NB4 (cell line): Measurements from ENCODE around the gene TOM1L1.

Source experiments
- DNase-seq: peaks from one replicate; pipeline ENCODE4 v3.0.0; 2010; ENCODE audit warnings: low read depth
- H3K4me3 ChIP-seq: one replicate; pipeline ENCODE4 v1.5.1; 2011; ENCODE audit warnings: mild to moderate bottlenecking, low read depth, low read length, moderate library complexity
- MYC ChIP-seq: IDR thresholded peaks from 2 replicates; pipeline ENCODE4 v1.6.1; 2011; ENCODE audit warnings: low read depth, low read length
- POLR2A ChIP-seq: IDR thresholded peaks from 2 replicates; pipeline ENCODE4 v1.6.1; 2011; ENCODE audit warnings: mild to moderate bottlenecking; ENCODE audit not compliant: insufficient read length; ENCODE audit errors: extremely low read depth
- TF ChIP-seq, protein P1 (sequence below): IDR thresholded peaks from 2 replicates; pipeline ENCODE4 v1.6.1; 2011; ENCODE audit warnings: low read depth, low read length
- TF ChIP-seq, protein P2 (sequence below): IDR thresholded peaks from one replicate; pipeline ENCODE4 v1.5.1; 2012; ENCODE audit warnings: low read depth, low read length

The TOM1L1 gene

DNA sequence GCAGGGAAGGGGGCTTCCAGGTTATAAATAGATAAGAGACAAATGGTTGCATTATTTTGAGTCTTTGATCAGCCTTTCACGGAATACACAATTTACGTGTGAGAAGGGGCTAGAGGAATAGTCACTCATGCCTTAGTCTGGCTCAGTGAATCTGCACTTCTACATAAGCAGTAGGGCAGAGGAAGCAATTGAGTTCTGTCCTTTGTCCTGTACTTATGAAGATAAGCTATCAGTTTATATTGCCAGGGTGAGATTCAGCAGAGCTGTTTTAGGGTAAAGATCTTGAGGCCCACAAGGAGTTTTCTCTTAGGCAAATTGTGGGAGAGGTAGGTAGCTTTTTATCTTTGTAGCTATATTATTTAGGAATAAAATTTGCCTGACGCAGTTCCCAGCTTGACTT is 33.3 kb downstream of the TOM1L1 start:
- TF ChIP-seq, protein P1, sequence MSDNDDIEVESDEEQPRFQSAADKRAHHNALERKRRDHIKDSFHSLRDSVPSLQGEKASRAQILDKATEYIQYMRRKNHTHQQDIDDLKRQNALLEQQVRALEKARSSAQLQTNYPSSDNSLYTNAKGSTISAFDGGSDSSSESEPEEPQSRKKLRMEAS, result no peak
- no peak for TF ChIP-seq POLR2A
- TF ChIP-seq MYC, result no peak
- TF ChIP-seq, protein P2, sequence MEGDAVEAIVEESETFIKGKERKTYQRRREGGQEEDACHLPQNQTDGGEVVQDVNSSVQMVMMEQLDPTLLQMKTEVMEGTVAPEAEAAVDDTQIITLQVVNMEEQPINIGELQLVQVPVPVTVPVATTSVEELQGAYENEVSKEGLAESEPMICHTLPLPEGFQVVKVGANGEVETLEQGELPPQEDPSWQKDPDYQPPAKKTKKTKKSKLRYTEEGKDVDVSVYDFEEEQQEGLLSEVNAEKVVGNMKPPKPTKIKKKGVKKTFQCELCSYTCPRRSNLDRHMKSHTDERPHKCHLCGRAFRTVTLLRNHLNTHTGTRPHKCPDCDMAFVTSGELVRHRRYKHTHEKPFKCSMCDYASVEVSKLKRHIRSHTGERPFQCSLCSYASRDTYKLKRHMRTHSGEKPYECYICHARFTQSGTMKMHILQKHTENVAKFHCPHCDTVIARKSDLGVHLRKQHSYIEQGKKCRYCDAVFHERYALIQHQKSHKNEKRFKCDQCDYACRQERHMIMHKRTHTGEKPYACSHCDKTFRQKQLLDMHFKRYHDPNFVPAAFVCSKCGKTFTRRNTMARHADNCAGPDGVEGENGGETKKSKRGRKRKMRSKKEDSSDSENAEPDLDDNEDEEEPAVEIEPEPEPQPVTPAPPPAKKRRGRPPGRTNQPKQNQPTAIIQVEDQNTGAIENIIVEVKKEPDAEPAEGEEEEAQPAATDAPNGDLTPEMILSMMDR, result no peak
- H3K4me3 ChIP-seq, result no peak overlapping the region
- no peak for DNase-seq

DNA sequence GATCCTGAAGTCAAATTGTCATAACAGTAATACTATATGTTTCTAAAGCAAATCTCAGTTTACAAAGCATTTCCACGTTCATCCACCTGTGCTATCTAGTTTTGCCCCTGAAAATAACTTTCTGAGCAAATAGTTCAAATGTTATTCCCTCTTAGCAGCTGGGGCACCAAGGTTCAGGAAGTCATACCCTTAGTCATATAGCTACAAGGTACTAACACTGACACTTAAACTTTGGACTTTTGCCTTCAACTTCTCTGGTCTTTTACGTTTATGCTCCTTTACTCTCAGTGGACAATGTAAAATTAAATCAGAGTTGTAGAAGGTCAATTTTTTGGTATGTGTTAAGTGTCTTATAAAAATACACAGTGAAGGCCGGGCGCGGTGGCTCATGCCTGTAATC is 34.8 kb downstream of the TOM1L1 start:
- no peak overlapping the region for H3K4me3 ChIP-seq
- TF ChIP-seq, protein P2, result no peak
- TF ChIP-seq, protein P1, result no peak
- TF ChIP-seq MYC (no peak), POLR2A (no peak)
- DNase-seq, result no peak

DNA sequence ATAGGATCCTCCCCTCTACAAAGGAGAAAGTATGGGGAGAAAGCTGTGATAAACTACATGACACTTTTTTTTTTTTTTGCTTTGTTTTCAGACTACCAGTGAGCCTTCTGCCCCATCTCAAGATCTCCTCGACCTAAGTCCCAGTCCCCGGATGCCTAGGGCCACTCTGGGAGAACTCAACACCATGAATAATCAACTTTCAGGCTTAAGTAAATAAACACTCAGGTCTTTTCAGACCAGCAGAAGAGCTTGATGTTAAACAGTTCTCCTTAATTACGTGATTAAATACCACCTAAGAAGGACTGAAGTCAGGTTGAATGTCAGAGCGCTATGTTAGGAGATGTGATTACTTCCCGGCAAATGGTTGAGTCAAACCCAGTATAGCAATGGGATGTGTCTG is 36.4 kb downstream of the TOM1L1 start:
- no peak for DNase-seq
- H3K4me3 ChIP-seq, result no peak overlapping the region
- TF ChIP-seq MYC (no peak), POLR2A (no peak)
- TF ChIP-seq, protein P2, result no peak
- TF ChIP-seq, protein P1, result no peak

DNA sequence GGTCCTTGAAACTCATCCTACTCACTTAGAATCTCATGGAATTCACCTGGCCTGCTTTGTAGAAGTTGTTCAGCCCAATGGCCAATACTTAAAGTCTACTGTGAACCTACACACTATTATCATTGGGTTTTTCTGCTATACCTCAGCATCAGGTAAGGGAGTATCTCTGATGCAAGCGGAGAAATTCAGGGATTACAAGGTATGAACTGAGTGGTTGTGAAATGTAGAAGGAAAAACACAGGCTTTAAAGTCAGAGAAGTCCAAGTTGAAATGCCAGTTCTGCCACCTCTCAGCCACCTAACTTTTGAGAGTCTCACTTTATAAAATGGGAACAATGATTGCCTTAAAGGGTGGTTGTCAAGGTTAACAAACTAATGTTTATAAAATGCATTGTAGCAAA is 36.8 kb downstream of the TOM1L1 start:
- TF ChIP-seq MYC (no peak), POLR2A (no peak)
- TF ChIP-seq, protein P1, result no peak
- TF ChIP-seq, protein P2, result no peak
- DNase-seq, result no peak
- no peak overlapping the region for H3K4me3 ChIP-seq

DNA sequence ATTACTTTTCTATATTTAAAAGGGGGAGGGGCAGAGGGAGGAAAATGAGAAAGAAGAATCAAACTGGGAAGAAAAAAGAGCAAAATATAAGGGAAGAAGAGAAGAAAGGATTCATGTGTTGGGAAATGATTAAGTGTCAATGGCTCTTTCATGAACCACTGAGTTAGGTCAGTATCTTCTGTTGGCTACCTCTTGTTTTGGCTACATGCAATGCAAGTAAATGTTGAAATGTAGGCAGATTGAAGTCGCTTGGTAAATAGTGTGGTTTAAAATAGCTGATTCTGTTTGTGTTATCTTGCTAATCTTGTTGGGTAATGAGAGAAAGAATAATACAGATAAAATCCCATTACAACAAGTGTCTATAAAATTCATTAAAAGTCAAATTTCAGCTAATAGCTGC is 40.6 kb downstream of the TOM1L1 start:
- DNase-seq, result no peak
- H3K4me3 ChIP-seq, result no peak overlapping the region
- no peak for TF ChIP-seq MYC
- TF ChIP-seq, protein P1, result no peak
- no peak for TF ChIP-seq POLR2A
- TF ChIP-seq, protein P2, result no peak

DNA sequence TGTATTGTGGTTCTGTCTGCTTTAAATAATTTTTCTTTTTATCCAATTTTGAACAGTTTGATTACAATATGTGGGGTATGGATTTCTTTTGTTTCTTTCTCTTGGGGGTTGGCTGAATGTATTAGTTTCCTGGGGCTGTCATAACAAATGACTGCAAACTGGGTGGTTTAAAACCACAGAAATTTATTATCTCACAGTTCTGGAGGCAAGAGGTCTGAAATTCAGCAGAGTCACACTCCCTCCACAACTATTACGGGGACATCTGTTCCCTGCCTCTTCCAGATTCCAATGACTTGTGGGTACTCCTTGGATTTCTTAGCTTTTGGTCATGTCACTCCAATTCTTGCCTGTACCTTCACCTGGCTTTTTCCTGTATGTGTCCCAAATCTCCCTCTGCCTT is 44.1 kb downstream of the TOM1L1 start:
- H3K4me3 ChIP-seq, result no peak overlapping the region
- no peak for DNase-seq
- TF ChIP-seq, protein P1, result no peak
- TF ChIP-seq, protein P2, result no peak
- TF ChIP-seq MYC, result no peak
- no peak for TF ChIP-seq POLR2A
